B cell (primary cell): ENCODE measurements around the gene KMT2A. TPM values are rescaled to one million over a fixed set of nuclear protein-coding genes. Genes with fewer than 3 reads are reported as not detected.

ENCODE experiments used
- ATAC-seq: fragments of 200-7000 bp; cut with Tn5 transposase; one replicate; pipeline ENCODE4 v1.10.0; 2021; ENCODE audit warnings: low read depth, mild to moderate bottlenecking, moderate number of reproducible peaks, moderate library complexity
- CTCF ChIA-PET: fragments of 350-600 bp; sonication (Branson Sonifier 250); formaldehyde crosslinking; loops from one replicate; lab custom pipeline; 2021; ENCODE audit warnings: antibody characterized with exemption, inconsistent platforms; lab: Charles Lee
- POLR2A ChIA-PET: fragments of 350-600 bp; sonication (Branson Sonifier 250); formaldehyde crosslinking; loops from one replicate; lab custom pipeline; 2021; ENCODE audit warnings: antibody characterized with exemption; lab: Charles Lee
- DNase-seq: peaks from one replicate; pipeline ENCODE4 v3.0.0; 2013
- H2AFZ ChIP-seq: 2 replicates; pipeline ENCODE4 v1.6.1; 2012; ENCODE audit warnings: mild to moderate bottlenecking, low read depth, low read length; ENCODE audit not compliant: insufficient read depth, poor library complexity, severe bottlenecking
- H3K27ac ChIP-seq, 2 donors: 1 replicate in 1 of 2; 2 replicates in 1 of 2; pipeline ENCODE4 v1.5.1; 2012 to 2013; ENCODE audit warnings: low read length in 2 of 2, mild to moderate bottlenecking in 2 of 2, moderate library complexity in 1 of 2
- H3K27me3 ChIP-seq, 4 experiments: fragments of 200-600 bp in 1 of 4; sonication (generic) in 1 of 4; replicated peaks in 1 of 4; 1 replicate in 2 of 4; 2 replicates in 2 of 4; pipeline versions ENCODE4 v1.6.1 to v1.7.0; 2013 to 2016; ENCODE audit warnings: low read length in 3 of 4, mild to moderate bottlenecking in 2 of 4, mixed read lengths in 1 of 4, moderate library complexity in 1 of 4; ENCODE audit not compliant: insufficient read depth in 4 of 4, control insufficient read depth in 3 of 4; ENCODE audit errors: control extremely low read depth in 1 of 4
- H3K36me3 ChIP-seq, 2 experiments: replicated peaks in 1 of 2; 1 replicate in 1 of 2; 2 replicates in 1 of 2; pipeline versions ENCODE4 v1.6.1 to v1.7.1; 2013; ENCODE audit warnings: low read length in 1 of 2; ENCODE audit not compliant: insufficient read depth in 2 of 2, control insufficient read depth in 1 of 2; ENCODE audit errors: control extremely low read depth in 1 of 2, extremely low read depth in 1 of 2
- H3K4me1 ChIP-seq, 2 donors: fragments of 200-600 bp in 1 of 2; sonication (generic) in 1 of 2; 1 replicate in 1 of 2; 2 replicates in 1 of 2; pipeline versions ENCODE4 v1.5.1 to v1.6.1; 2013 to 2017; ENCODE audit warnings: low read length in 2 of 2; ENCODE audit not compliant: control insufficient read depth in 2 of 2, insufficient read depth in 2 of 2
- H3K4me2 ChIP-seq: replicated peaks from 2 replicates; pipeline ENCODE3; 2012; ENCODE audit warnings: mild to moderate bottlenecking, low read depth, low read length; ENCODE audit not compliant: poor library complexity, severe bottlenecking
- H3K4me3 ChIP-seq, 5 experiments: fragments of 200-600 bp in 1 of 5; sonication (generic) in 1 of 5; 1 replicate in 3 of 5; 2 replicates in 2 of 5; pipeline versions ENCODE4 v1.5.1 to v1.7.0; 2011 to 2016; ENCODE audit warnings: low read length in 4 of 5, mild to moderate bottlenecking in 4 of 5, low read depth in 2 of 5, control low read depth in 1 of 5, moderate library complexity in 1 of 5; ENCODE audit not compliant: insufficient read depth in 1 of 5; ENCODE audit errors: control extremely low read depth in 1 of 5, extremely low read depth in 1 of 5
- H3K79me2 ChIP-seq: fragments of 200-600 bp; sonication (generic); one replicate; pipeline ENCODE4 v1.6.0; 2016; ENCODE audit warnings: low read length; ENCODE audit not compliant: control insufficient read depth, insufficient read depth
- H3K9ac ChIP-seq: fragments of 200-600 bp; sonication (generic); 2 replicates; pipeline ENCODE4 v1.6.1; 2017; ENCODE audit warnings: mild to moderate bottlenecking, low read length, moderate library complexity
- H3K9me3 ChIP-seq, 3 donors: one replicate each; pipeline versions ENCODE4 v1.6.1 to v1.7.1; 2013; ENCODE audit warnings: low read length in 2 of 3; ENCODE audit not compliant: control insufficient read depth in 2 of 3, insufficient read depth in 1 of 3; ENCODE audit errors: control extremely low read depth in 1 of 3
- H4K20me1 ChIP-seq: 2 replicates; pipeline ENCODE4 v1.6.0; 2012; ENCODE audit warnings: mild to moderate bottlenecking, low read length; ENCODE audit not compliant: insufficient read depth, control insufficient read depth, poor library complexity, severe bottlenecking
- H3K27ac Mint-ChIP-seq: one replicate; pipeline ENCODE4 v1.8.0; 2021; ENCODE audit warnings: mixed read lengths
- H3K27me3 Mint-ChIP-seq: one replicate; pipeline ENCODE4 v1.8.0; 2021; ENCODE audit warnings: mixed read lengths
- H3K4me1 Mint-ChIP-seq: one replicate; pipeline ENCODE4 v1.8.0; 2021; ENCODE audit warnings: mixed read lengths
- H3K4me3 Mint-ChIP-seq: one replicate; pipeline ENCODE4 v1.8.0; 2021; ENCODE audit warnings: mixed read lengths
- H3K9me3 Mint-ChIP-seq: one replicate; pipeline ENCODE4 v1.8.0; 2022; ENCODE audit warnings: mixed read lengths; ENCODE audit not compliant: insufficient read depth
- EZH2 ChIP-seq: IDR thresholded peaks from 2 replicates; pipeline ENCODE4 v1.6.1; 2012; ENCODE audit warnings: borderline replicate concordance, low read depth, mild to moderate bottlenecking, moderate library complexity, low read length; ENCODE audit not compliant: insufficient read depth, poor library complexity, severe bottlenecking
- WGBS: methylation state at CpG from one replicate; pipeline ENCODE4 v1.1.5; 2013; ENCODE audit warnings: missing lambda C conversion rate; ENCODE audit not compliant: insufficient coverage; 5-methylcytosine and 5-hydroxymethylcytosine counted together
- intact Hi-C: fragments of 100-400 bp; cut with micrococcal nuclease; formaldehyde crosslinking; loops from one replicate; pipeline ENCODE4 v1.10.0; 2022
- polyA plus RNA-seq: library from polyadenylated mRNA; depleted of rRNA; stranded (reverse); fragments of >200 nt; gene quantifications from 2 replicates; pipeline ENCODE4 v1.2.3, GENCODE V29; 2012
- total RNA-seq, 2 donors: library from RNA; stranded (reverse); fragments of 120-200 nt in 1 of 2; gene quantifications; 1 replicate in 1 of 2; 2 replicates in 1 of 2; pipeline versions ENCODE4 v1.2.3 to v1.2.4, GENCODE V29; 2013 to 2022
- TF ChIP-seq, protein P1 (sequence below): fragments of 200-600 bp; IDR thresholded peaks from one replicate; pipeline ENCODE4 v1.8.0; 2022; ENCODE audit warnings: antibody characterized with exemption, mild to moderate bottlenecking

The KMT2A gene
- total and polyA plus RNA-seq, 2 donors (not counting 1 experiment from before 2014, with no cell fraction given) = 32.1 to 175 TPM

- POLR2A ChIA-PET = no interaction called here
- H3K4me1 Mint-ChIP-seq = peaks cover 59% of the 10 kb centered on the region
- no peak overlapping the region for H3K4me2 ChIP-seq
These were observed 12.0 kb downstream of the KMT2A start for GRCh38 chr11:118448294-118448693.

DNA sequence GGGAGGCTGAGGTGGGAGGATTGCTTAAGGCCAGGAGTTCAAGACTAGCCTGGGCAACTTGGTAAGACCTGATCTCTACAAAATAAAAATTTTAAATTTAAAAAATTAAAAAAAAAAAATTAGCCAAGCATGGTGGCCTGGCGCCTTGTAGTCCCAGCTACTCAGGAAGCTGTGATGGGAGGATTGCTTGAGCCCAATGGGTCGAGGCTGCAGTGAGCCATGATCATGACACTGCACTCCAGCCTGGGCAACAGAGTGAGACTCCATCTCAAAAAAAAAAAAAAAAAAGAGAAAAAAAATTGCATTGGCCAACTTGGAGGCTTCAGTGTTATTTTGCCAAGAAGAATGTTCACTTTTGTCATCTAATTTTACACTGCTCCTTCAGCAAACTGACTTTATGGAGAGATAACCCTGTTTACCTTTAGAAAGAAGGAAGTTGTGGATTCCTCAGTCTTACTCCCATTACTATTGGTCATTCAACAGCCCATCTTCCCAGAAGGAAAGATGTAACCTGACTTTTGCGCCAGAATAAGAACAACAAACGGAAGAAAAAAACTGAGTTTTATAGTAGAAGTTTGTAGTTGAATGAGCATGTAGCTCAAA lies 13.1 kb downstream of the KMT2A start:
- Histone ChIP-seq H3K27ac (no peak overlapping the region), H3K27me3 (no peaks in the 10 kb centered on the region), H3K4me3 (no peak overlapping the region), H4K20me1 (peaks cover 96% of the 10 kb centered on the region), H3K9me3 (no peaks in the 10 kb centered on the region), H3K9ac (no peak overlapping the region), H3K79me2 (peaks cover 100% of the 10 kb centered on the region), H2AFZ (no peak overlapping the region), H3K4me2 (no peak overlapping the region), H3K4me1 (peaks cover 6 to 10% of the 10 kb centered on the region in 2 donors), H3K36me3 (peaks cover 0 to 14% of the 10 kb centered on the region in 2 experiments)
- ATAC-seq = no peak
- WGBS = no CpG with 5 or more reads among the region's 4 CpGs
- ChIA-PET CTCF (no interaction called here), POLR2A (no interaction called here)
- no peak overlapping the region for H3K4me3 Mint-ChIP-seq
- H3K27ac Mint-ChIP-seq = no peak overlapping the region
- H3K9me3 Mint-ChIP-seq = no peaks in the 10 kb centered on the region
- no peak for TF ChIP-seq EZH2
- TF ChIP-seq, protein P1, sequence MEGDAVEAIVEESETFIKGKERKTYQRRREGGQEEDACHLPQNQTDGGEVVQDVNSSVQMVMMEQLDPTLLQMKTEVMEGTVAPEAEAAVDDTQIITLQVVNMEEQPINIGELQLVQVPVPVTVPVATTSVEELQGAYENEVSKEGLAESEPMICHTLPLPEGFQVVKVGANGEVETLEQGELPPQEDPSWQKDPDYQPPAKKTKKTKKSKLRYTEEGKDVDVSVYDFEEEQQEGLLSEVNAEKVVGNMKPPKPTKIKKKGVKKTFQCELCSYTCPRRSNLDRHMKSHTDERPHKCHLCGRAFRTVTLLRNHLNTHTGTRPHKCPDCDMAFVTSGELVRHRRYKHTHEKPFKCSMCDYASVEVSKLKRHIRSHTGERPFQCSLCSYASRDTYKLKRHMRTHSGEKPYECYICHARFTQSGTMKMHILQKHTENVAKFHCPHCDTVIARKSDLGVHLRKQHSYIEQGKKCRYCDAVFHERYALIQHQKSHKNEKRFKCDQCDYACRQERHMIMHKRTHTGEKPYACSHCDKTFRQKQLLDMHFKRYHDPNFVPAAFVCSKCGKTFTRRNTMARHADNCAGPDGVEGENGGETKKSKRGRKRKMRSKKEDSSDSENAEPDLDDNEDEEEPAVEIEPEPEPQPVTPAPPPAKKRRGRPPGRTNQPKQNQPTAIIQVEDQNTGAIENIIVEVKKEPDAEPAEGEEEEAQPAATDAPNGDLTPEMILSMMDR = no peak
- no peak for DNase-seq
- H3K27me3 Mint-ChIP-seq = no peaks in the 10 kb centered on the region
- intact Hi-C loops = no loop called here
- peaks cover 57% of the 10 kb centered on the region for H3K4me1 Mint-ChIP-seq

More at GRCh38 chr11:118448294-118448693, 12.0 kb downstream of the KMT2A start:
- no peak overlapping the region for H3K4me3 ChIP-seq
- H3K9ac ChIP-seq = no peak overlapping the region
- DNase-seq (no peak), ATAC-seq (no peak)
- no peaks in the 10 kb centered on the region for H3K27me3 ChIP-seq
- H3K36me3 ChIP-seq = peaks cover 0 to 13% of the 10 kb centered on the region in 2 experiments
- H3K79me2 ChIP-seq = peaks cover 100% of the 10 kb centered on the region
- H3K27ac Mint-ChIP-seq = peak overlapping the region; percentile 4
- peaks cover 12 to 21% of the 10 kb centered on the region in 2 donors for H3K4me1 ChIP-seq
- intact Hi-C loops = no loop called here
- CTCF ChIA-PET = interaction anchor here (1.1 kb wide), 1 partner anchor 28 kb away, joined by 4 read pairs; no protein-coding TSS in a partner anchor
- H3K9me3 Mint-ChIP-seq = no peaks in the 10 kb centered on the region
- no peak overlapping the region for H3K27ac ChIP-seq
- no peak overlapping the region for H2AFZ ChIP-seq
- H3K27me3 Mint-ChIP-seq = no peaks in the 10 kb centered on the region
- no peak for TF ChIP-seq EZH2
- TF ChIP-seq, protein P1 = no peak
- no peak overlapping the region for H3K4me3 Mint-ChIP-seq
- peaks cover 96% of the 10 kb centered on the region for H4K20me1 ChIP-seq
- no peaks in the 10 kb centered on the region for H3K9me3 ChIP-seq
